ENCODE results near the gene EIF2D. TPM values are rescaled to one million over a fixed set of nuclear protein-coding genes. Genes with fewer than 3 reads are reported as not detected.

The EIF2D gene
- 36.7 and 39.6 TPM in 2 replicates for total RNA-seq (2014; rRNA removed; shearing (Covaris generic))

- H3K27me3 ChIP-seq = no peaks in the 10 kb centered on the region
- peak within 1 kb of the TSS; percentile 82 for H3K4me3 ChIP-seq
- no peaks in the 10 kb centered on the region; the same call in 1 of the 2 replicates for H3K36me3 ChIP-seq
- peak within 1 kb of the TSS; percentile 86 for H3K27ac ChIP-seq
- 0 out of 2 replicates have a peak, but pooled peaks cover 3% of the 10 kb centered on the region for H3K4me1 ChIP-seq
- DNase-seq = peak; percentile 94 to 98
- H3K9me3 ChIP-seq (replicated peaks) = no peaks in the 10 kb centered on the region
Observed at GRCh38 chr1:206612129-206612876, at the start of gene EIF2D. Gene EIF2D (minus strand): TSS chr1:206612465. CDS start chr1:206612342, 123 bp downstream.

DNA sequence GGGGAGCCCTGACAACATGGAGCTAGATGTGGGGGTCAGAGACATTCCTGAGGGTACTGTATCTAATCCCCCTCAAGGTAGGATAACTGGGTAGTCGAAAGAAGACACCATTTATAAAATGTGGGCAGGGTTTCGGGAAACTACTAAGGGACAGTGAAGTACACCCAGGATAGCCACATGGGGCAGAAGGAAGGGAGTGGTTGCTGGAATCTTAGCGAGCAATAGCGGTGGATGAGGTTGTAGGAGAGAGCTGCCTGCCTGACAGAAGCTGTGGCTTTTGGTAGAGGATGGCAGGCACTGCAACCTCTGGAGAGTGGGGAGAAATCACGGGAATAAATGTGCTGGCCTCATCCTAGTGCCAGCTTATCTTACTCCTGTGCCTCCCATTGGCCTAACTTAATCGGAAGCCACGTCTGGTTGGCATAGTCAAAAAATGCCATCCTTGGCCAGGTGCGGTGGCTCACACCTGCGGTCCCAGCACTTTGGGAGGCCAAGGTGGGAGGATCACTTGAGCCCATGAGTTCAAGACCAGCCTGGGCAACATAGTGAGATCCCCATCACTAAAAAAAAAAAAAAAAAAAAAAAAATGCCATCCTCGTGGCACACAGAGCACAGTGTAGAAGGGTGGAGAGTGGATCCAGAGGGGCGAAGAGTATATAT is 49.0 kb upstream of the EIF2D start:
- no peak overlapping the region for H3K27ac ChIP-seq
- H3K27me3 ChIP-seq = no peaks in the 10 kb centered on the region
- no peaks in the 10 kb centered on the region for H3K36me3 ChIP-seq
- DNase-seq = no peak
- peaks cover 57% of the 10 kb centered on the region for H3K4me1 ChIP-seq
- no peak overlapping the region for H3K4me3 ChIP-seq
- H3K9me3 ChIP-seq (replicated peaks) = no peaks in the 10 kb centered on the region

- DNase-seq = peak; percentile 38 to 51
- Histone ChIP-seq H3K27me3 (no peaks in the 10 kb centered on the region), H3K36me3 (no peaks in the 10 kb centered on the region), H3K4me3 (no peak overlapping the region), H3K4me1 (peaks cover 60% of the 10 kb centered on the region), H3K9me3 (replicated peaks) (no peaks in the 10 kb centered on the region), H3K27ac (no peak overlapping the region)
Observed at GRCh38 chr1:206660136-206660535, 47.9 kb upstream of the EIF2D start.

- H3K36me3 ChIP-seq = no peaks in the 10 kb centered on the region
- no peak for DNase-seq
Observed at GRCh38 chr1:206658981-206659273, 46.7 kb upstream of the EIF2D start.

DNA sequence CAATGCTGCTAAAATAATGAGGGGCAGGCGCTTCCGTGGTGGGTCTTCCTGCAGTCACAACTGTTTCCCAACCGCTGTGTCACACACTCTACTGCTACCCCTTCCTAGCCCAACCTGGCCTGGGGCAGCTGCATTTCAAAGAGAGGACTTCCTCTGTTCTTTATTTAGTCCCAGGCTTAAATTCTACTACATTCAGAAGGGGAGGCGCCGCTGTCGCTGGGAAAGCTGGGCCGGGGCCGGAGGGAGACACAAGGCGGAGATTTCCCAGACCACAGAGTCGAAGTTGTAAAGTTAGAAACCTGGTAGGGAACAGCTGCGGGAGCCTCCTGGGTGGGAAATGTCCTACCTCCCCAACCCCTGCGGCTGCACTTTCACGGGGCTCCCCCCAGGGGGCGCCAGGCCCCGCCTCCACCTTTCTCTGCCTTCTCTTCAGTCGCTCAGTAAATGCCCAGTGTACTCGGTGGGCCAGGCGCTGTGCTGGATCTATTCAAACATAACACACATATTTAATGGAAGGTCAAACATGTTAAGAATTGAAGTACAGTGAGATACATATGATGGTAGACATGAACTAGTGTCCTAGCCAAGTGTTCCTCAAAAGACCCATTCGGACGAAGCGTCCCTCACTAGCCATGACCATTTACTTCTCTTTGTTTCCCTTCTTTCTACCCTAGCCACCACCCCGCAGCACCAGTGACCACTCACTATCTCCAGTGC is 46.2 kb upstream of the EIF2D start:
- Histone ChIP-seq H3K4me1 (peaks cover 45% of the 10 kb centered on the region), H3K9me3 (replicated peaks) (no peaks in the 10 kb centered on the region), H3K27ac (peak overlapping the region; percentile 32), H3K36me3 (no peaks in the 10 kb centered on the region), H3K27me3 (no peaks in the 10 kb centered on the region), H3K4me3 (no peak overlapping the region)
- peak; percentile 96 to 99 for DNase-seq

More at GRCh38 chr1:206658981-206659273, 46.7 kb upstream of the EIF2D start:
- H3K4me3 ChIP-seq = no peak overlapping the region
- H3K9me3 ChIP-seq (replicated peaks) = no peaks in the 10 kb centered on the region
- H3K27ac ChIP-seq = no peak overlapping the region
- no peaks in the 10 kb centered on the region for H3K27me3 ChIP-seq
- H3K4me1 ChIP-seq = peaks cover 49% of the 10 kb centered on the region

- H3K36me3 ChIP-seq = no peaks in the 10 kb centered on the region
- peak overlapping the region; percentile 32 for H3K27ac ChIP-seq
- H3K9me3 ChIP-seq (replicated peaks) = no peaks in the 10 kb centered on the region
- H3K4me1 ChIP-seq = peaks cover 39% of the 10 kb centered on the region
- H3K4me3 ChIP-seq = no peak overlapping the region
- no peaks in the 10 kb centered on the region for H3K27me3 ChIP-seq
- no peak for DNase-seq
Observed at GRCh38 chr1:206657751-206658150, 45.5 kb upstream of the EIF2D start.

DNA sequence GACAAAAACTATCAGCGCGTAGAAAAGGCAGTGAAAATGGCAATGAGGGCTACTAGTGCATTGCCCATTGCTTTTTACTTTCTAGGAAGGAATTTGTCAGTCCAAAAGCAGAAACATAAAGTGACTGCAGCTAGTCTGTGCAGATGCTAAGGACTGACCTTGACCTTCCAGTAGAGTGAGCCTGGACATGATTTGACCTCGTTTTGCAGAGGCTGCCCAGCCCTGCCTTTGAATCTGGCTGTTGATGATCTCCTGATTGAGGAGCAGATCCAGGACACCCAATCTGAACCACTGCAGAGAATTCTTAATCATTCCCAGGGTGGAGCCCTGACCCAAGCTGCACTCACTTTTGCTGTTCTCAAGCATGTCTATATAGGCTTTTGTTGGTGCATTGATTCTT is 44.7 kb upstream of the EIF2D start:
- H3K4me1 ChIP-seq = peaks cover 39% of the 10 kb centered on the region
- no peak overlapping the region for H3K27ac ChIP-seq
- no peaks in the 10 kb centered on the region for H3K27me3 ChIP-seq
- no peak overlapping the region for H3K4me3 ChIP-seq
- H3K36me3 ChIP-seq = no peaks in the 10 kb centered on the region
- no peaks in the 10 kb centered on the region for H3K9me3 ChIP-seq (replicated peaks)
- DNase-seq = no peak

- peaks cover 39% of the 10 kb centered on the region for H3K4me1 ChIP-seq
- H3K27ac ChIP-seq = no peak overlapping the region
Observed at GRCh38 chr1:206655471-206655882, 43.2 kb upstream of the EIF2D start.

DNA sequence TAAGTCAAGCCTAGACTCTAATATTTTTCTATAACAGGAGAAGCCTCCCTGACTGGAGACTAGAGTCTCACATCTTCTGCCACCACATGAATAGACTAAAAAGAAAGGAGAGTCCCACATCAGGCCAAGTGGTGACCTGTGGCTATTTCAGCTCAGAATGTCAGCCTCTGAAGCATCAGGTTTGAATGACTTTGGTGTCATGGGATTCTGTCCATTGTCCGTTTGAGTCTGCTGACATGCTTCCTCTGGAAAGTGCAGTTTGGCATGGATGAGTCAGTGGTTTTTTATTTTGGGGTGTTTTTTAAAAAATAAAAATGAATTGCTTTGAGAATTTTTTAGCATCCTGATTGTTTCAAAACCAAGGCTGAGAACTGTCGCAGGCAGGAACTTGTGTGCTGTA is 42.6 kb upstream of the EIF2D start:
- DNase-seq = no peak
- Histone ChIP-seq H3K9me3 (replicated peaks) (no peaks in the 10 kb centered on the region), H3K4me3 (no peak overlapping the region), H3K36me3 (0 out of 2 replicates have a peak, but pooled peaks cover 5% of the 10 kb centered on the region), H3K4me1 (peaks cover 36% of the 10 kb centered on the region), H3K27ac (no peak overlapping the region), H3K27me3 (no peaks in the 10 kb centered on the region)

More at GRCh38 chr1:206655471-206655882, 43.2 kb upstream of the EIF2D start:
- DNase-seq = peak; percentile 43 to 75
- no peaks in the 10 kb centered on the region for H3K9me3 ChIP-seq (replicated peaks)
- 0 out of 2 replicates have a peak, but pooled peaks cover 4% of the 10 kb centered on the region for H3K36me3 ChIP-seq
- no peaks in the 10 kb centered on the region for H3K27me3 ChIP-seq
- H3K4me3 ChIP-seq = no peak overlapping the region

- peaks cover 28% of the 10 kb centered on the region for H3K4me1 ChIP-seq
- H3K4me3 ChIP-seq = no peak overlapping the region
- DNase-seq = no peak
- H3K36me3 ChIP-seq = 0 out of 2 replicates have a peak, but pooled peaks cover 5% of the 10 kb centered on the region
- H3K27ac ChIP-seq = no peak overlapping the region
- H3K9me3 ChIP-seq (replicated peaks) = no peaks in the 10 kb centered on the region
- H3K27me3 ChIP-seq = no peaks in the 10 kb centered on the region
Observed at GRCh38 chr1:206653715-206654459, 41.6 kb upstream of the EIF2D start.

DNA sequence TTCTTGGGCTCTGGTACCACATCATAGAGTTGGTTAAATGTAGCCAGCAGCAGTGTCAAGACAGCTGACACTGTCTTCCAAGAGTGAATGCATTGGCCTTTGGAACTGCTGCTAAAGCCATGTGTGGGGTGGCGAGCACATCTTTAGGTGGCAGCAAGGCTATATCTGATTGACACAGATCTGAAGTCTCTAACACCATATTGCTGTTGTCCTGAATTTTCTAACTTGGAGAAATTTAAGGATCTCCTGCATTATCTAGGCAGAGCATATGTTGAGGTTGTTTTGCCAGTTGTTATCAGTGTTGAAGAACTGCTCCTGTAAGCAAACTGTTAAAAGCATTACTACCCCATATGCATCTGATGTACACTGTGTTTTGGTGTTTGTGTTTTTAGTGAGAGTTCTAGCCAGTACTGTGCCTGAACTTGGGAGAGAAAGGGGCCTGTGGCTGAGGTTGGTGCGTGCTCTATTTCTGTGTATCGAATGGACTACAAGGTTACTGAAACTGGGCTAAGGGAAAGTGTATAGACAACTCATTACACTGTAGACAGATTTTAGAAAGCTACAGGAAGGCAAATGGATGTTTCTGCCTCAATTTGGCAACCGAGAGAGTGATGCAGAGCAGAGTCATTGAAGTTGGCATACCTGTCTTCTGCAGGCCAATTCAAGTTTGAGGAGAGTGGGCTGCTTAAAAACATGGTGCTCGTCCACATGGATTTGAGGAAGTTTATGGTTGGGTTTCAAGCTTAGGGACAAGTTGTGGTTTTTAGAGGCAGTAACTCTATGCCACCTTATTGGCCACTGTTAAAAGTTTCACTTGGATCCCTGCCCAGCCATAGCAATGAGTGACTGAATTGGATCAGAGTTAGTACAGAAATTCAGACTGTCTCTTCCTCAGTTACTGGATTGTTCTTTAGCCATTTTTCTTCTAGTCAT is 40.0 kb upstream of the EIF2D start:
- H3K27me3 ChIP-seq = no peaks in the 10 kb centered on the region
- no peaks in the 10 kb centered on the region for H3K9me3 ChIP-seq (replicated peaks)
- H3K36me3 ChIP-seq = peaks cover 13% of the 10 kb centered on the region; the same call in 1 of the 2 replicates
- no peak overlapping the region for H3K4me3 ChIP-seq
- H3K4me1 ChIP-seq = peaks cover 15% of the 10 kb centered on the region
- DNase-seq = peak in 1 of 2 experiments; percentile 31
- no peak overlapping the region for H3K27ac ChIP-seq

DNA sequence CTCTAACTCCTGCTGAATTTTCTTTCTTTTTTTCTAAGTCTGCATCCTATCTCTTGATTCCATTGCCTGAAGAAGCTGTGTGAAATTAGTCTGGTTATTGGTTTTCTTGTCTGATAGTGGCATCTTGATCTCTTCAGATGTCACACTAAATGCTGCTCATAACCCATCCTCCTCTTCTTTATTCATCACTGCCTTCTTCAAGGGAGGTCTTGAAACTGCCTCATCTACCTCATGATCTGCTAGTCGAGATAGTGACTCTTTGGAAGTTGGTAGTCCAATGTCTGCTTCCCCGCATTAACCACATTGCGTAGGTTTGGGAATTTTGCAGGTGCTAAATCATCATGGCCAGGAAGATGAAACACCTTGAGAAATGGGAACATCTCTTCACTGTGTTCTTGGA is 38.7 kb upstream of the EIF2D start:
- H3K27me3 ChIP-seq = no peaks in the 10 kb centered on the region
- H3K9me3 ChIP-seq (replicated peaks) = no peaks in the 10 kb centered on the region
- H3K36me3 ChIP-seq = peaks cover 13% of the 10 kb centered on the region; the same call in 1 of the 2 replicates
- DNase-seq = no peak
- peaks cover 14% of the 10 kb centered on the region for H3K4me1 ChIP-seq
- H3K4me3 ChIP-seq = no peak overlapping the region
- no peak overlapping the region for H3K27ac ChIP-seq

GRCh38 chr1:206649261-206649921 is 37.1 kb upstream of the EIF2D start:
- no peak for DNase-seq
- Histone ChIP-seq H3K4me1 (peaks cover 5% of the 10 kb centered on the region), H3K27me3 (no peaks in the 10 kb centered on the region), H3K9me3 (replicated peaks) (no peaks in the 10 kb centered on the region), H3K27ac (no peak overlapping the region), H3K4me3 (no peak overlapping the region), H3K36me3 (peaks cover 13% of the 10 kb centered on the region; the same call in 1 of the 2 replicates)

Data from SJCRH30 (cell line).